DND-41 (cell line): ENCODE results near the gene THUMPD3.

Experiments
- EZH2 ChIP-seq: IDR thresholded peaks from 3 replicates; pipeline ENCODE4 v1.6.1; 2012; ENCODE audit warnings: borderline replicate concordance, low read depth, mild to moderate bottlenecking, moderate library complexity, low read length, inconsistent platforms; ENCODE audit not compliant: severe bottlenecking
- TF ChIP-seq, protein P1 (sequence below): IDR thresholded peaks from 2 replicates; pipeline ENCODE4 v1.5.1; 2012; ENCODE audit warnings: borderline replicate concordance, low read length, moderate library complexity, mild to moderate bottlenecking; ENCODE audit not compliant: poor library complexity, severe bottlenecking; ENCODE audit errors: extremely low read depth

DNA sequence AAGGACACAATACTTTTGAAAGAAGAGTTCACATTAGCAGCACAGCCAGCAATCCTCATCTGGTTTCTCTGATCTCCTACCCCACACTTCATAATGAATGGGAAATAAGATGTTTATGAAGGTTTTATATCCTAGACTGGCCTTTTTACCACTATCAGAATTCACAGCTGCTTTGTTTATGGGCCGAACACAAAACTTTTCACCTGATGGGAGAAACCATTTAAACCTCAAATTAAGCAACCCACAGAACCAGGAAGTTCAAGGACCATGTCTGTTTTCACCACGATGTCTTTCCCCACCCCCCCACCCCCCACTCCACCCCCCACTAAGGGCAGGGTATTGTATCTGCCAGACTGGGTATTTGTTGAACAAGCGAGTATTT lies 23.2 kb downstream of the THUMPD3 start:
- TF ChIP-seq, protein P1, sequence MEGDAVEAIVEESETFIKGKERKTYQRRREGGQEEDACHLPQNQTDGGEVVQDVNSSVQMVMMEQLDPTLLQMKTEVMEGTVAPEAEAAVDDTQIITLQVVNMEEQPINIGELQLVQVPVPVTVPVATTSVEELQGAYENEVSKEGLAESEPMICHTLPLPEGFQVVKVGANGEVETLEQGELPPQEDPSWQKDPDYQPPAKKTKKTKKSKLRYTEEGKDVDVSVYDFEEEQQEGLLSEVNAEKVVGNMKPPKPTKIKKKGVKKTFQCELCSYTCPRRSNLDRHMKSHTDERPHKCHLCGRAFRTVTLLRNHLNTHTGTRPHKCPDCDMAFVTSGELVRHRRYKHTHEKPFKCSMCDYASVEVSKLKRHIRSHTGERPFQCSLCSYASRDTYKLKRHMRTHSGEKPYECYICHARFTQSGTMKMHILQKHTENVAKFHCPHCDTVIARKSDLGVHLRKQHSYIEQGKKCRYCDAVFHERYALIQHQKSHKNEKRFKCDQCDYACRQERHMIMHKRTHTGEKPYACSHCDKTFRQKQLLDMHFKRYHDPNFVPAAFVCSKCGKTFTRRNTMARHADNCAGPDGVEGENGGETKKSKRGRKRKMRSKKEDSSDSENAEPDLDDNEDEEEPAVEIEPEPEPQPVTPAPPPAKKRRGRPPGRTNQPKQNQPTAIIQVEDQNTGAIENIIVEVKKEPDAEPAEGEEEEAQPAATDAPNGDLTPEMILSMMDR, result no peak
- no peak for TF ChIP-seq EZH2
